Adrenal gland (tissue), 12 donors: Measurements from ENCODE around the gene DRC7. TPM values are rescaled to one million over a fixed set of nuclear protein-coding genes. Genes with fewer than 3 reads are reported as not detected.

ENCODE experiments used
- DNase-seq, 7 donors: peaks; one replicate each; pipeline ENCODE4 v3.0.0-alpha.2; 2019 to 2020
- H3K27ac ChIP-seq, 5 donors: fragments of 200-600 bp; sonication (generic) in 4 of 5; 1 replicate in 3 of 5; 2 replicates in 2 of 5; pipeline versions ENCODE4 v1.5.1 to v1.8.0; 2016 to 2020; ENCODE audit warnings: mild to moderate bottlenecking in 1 of 5
- H3K27me3 ChIP-seq: fragments of 200-600 bp; 2 replicates; pipeline ENCODE4 v1.8.0; 2021
- H3K36me3 ChIP-seq, 2 donors: fragments of 200-600 bp; replicated peaks in 1 of 2; 1 replicate in 1 of 2; 2 replicates in 1 of 2; pipeline versions ENCODE4 v1.5.1 to v1.8.0; 2018 to 2022
- H3K4me1 ChIP-seq, 2 donors: fragments of 200-600 bp; replicated peaks in 1 of 2; 1 replicate in 1 of 2; 2 replicates in 1 of 2; pipeline versions ENCODE4 v1.5.1 to v1.8.0; 2018 to 2021
- H3K4me3 ChIP-seq, 4 donors: fragments of 200-600 bp; sonication (generic) in 3 of 4; one replicate each; pipeline ENCODE4 v1.5.1; 2016 to 2018
- H3K9me3 ChIP-seq, 3 donors: fragments of 200-600 bp; sonication (generic) in 1 of 3; replicated peaks in 1 of 3; 1 replicate in 2 of 3; 2 replicates in 1 of 3; pipeline versions ENCODE4 v1.5.1 to v1.8.0; 2016 to 2021
- POLR2A ChIP-seq, 2 donors: fragments of 450-650 bp; IDR thresholded peaks; one replicate each; pipeline ENCODE4 v1.6.1; 2017; ENCODE audit warnings: antibody characterized with exemption in 2 of 2, mild to moderate bottlenecking in 2 of 2, moderate library complexity in 1 of 2
- WGBS, 4 donors: extraction: QIAGEN DNeasy Blood & Tissue Kit in 2 of 4; methylation state at CpG; one replicate each; pipeline versions ENCODE4 v1.1.5 to v1.1.7; 2013 to 2017; 5-methylcytosine and 5-hydroxymethylcytosine counted together
- intact Hi-C, 2 donors: fragments of 100-400 bp; cut with DNase I; formaldehyde crosslinking; loops; one replicate each; pipeline versions ENCODE4 v1.14.1 to v1.15.0; 2022 to 2023
- polyA plus RNA-seq, 3 donors: library from polyadenylated mRNA; stranded (reverse); fragments of 200-250 nt in 2 of 3; fragments of 350-450 nt in 1 of 3; fragmentation: Illumina TruSeq in 1 of 3; extraction: RNeasy Lipid Tissue Mini Kit (QIAGEN cat#74804) in 1 of 3; gene quantifications; one replicate each; pipeline ENCODE4 v1.2.3, GENCODE V29; 2013 to 2014
- total RNA-seq, 9 donors: library from RNA; depleted of rRNA in 4 of 9; stranded (reverse); fragments of >200 nt in 4 of 9; fragments of 120-200 nt in 1 of 9; fragmentation: NEBNext Ultra II Directional in 1 of 9; extraction: Animal tissue kit (Norgen Biotek cat#: 25700) in 1 of 9; gene quantifications; one replicate each; pipeline versions ENCODE4 v1.1.0 to v1.2.4, GENCODE V29; 2013 to 2023
- TF ChIP-seq, protein P1 (sequence below), 6 experiments: fragments of 450-650 bp in 4 of 6; fragments of 200-600 bp in 2 of 6; sonication (generic) in 1 of 6; IDR thresholded peaks; 1 replicate in 5 of 6; 2 replicates in 1 of 6; pipeline versions ENCODE4 v1.5.1 to v1.8.0; 2016 to 2021; ENCODE audit warnings: antibody characterized with exemption in 6 of 6, mild to moderate bottlenecking in 2 of 6, moderate library complexity in 1 of 6
- donor health status: healthy with polysubstance abuse.
- donor health status: Bipolar disorder and iron deficiency.
- donor health status: DM: yes; HTN: yes; CAD: no.
- donor health status: DM: no; HTN: no; CAD: no.
- donor health status: DM: no; HTN: no; CAD: no.
- donor health status: DM: yes; HTN: yes; CAD: no.

Gene DRC7
- total and polyA plus RNA-seq, 12 donors = 0.03 to 0.72 (median 0.33) TPM; not detected in 9

DNA sequence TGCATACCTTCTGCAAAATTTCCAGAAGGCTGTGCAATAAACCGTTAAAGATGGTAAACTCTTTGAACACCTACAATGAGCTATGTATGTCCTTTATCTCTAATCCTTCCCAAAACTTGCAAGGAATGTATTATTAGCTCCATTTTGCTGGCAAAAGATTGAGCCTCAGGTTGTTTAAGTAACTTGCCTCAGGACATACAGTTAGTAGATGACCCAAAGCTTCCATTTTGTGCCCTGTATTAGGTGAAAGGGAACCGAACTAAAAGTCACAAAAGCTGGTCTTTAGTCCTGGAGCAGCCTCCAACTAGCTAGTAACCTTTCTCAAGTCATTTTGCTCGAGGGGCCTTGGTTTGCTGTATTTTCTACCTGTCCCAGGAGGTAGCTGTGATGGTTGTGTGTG lies 22.2 kb upstream of the DRC7 start:
- no peak for DNase-seq
- H3K4me1 ChIP-seq = no peaks in the 10 kb centered on the region
- no peak overlapping the region for H3K27ac ChIP-seq
- H3K36me3 ChIP-seq = no peaks in the 10 kb centered on the region
- intact Hi-C loops = no loop called here
- no peaks in the 10 kb centered on the region for H3K27me3 ChIP-seq
- no peak for TF ChIP-seq POLR2A (IDR thresholded peaks at IDR 0.05)
- TF ChIP-seq, protein P1, sequence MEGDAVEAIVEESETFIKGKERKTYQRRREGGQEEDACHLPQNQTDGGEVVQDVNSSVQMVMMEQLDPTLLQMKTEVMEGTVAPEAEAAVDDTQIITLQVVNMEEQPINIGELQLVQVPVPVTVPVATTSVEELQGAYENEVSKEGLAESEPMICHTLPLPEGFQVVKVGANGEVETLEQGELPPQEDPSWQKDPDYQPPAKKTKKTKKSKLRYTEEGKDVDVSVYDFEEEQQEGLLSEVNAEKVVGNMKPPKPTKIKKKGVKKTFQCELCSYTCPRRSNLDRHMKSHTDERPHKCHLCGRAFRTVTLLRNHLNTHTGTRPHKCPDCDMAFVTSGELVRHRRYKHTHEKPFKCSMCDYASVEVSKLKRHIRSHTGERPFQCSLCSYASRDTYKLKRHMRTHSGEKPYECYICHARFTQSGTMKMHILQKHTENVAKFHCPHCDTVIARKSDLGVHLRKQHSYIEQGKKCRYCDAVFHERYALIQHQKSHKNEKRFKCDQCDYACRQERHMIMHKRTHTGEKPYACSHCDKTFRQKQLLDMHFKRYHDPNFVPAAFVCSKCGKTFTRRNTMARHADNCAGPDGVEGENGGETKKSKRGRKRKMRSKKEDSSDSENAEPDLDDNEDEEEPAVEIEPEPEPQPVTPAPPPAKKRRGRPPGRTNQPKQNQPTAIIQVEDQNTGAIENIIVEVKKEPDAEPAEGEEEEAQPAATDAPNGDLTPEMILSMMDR (IDR thresholded peaks at IDR 0.05) = no peak
- H3K4me3 ChIP-seq = no peak overlapping the region
- WGBS, 4 donors = 61 to 78% (median 64%) methylated on average over 3 of the region's 3 CpGs
- no peaks in the 10 kb centered on the region for H3K9me3 ChIP-seq

DNA sequence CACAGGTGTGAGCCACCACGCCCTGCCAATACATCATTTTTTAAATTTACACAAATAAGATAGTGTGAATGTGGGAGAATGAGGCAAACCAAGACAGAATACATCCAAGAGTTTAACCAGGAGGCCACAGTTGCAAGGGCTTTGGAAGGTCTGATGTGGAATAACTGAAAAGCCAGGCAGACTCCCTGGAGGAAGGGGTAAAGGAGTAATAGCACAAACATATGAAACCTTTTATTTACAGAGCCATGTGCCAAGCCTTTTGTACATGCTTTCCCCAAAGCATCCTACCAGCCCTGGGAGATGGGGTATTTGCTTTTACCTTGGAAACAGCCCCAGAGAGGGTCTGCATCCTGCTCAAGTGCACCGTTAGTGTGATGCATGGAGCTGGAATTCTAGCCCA lies 21.8 kb upstream of the DRC7 start:
- no peak for DNase-seq
- WGBS, 4 donors = 87 to 93% (median 88%) methylated on average over 2 of the region's 2 CpGs
- H3K4me1 ChIP-seq = no peaks in the 10 kb centered on the region
- H3K27ac ChIP-seq = no peak overlapping the region
- H3K4me3 ChIP-seq = no peak overlapping the region
- intact Hi-C loops = no loop called here
- H3K9me3 ChIP-seq = no peaks in the 10 kb centered on the region
- H3K27me3 ChIP-seq = no peaks in the 10 kb centered on the region
- no peak for TF ChIP-seq POLR2A (IDR thresholded peaks at IDR 0.05)
- TF ChIP-seq, protein P1 (IDR thresholded peaks at IDR 0.05) = no peak
- no peaks in the 10 kb centered on the region for H3K36me3 ChIP-seq

- intact Hi-C loops = no loop called here
- H3K27ac ChIP-seq = no peak overlapping the region
- no peaks in the 10 kb centered on the region for H3K36me3 ChIP-seq
- H3K9me3 ChIP-seq = no peaks in the 10 kb centered on the region
- TF ChIP-seq, protein P1 (IDR thresholded peaks at IDR 0.05) = no peak
- no peak for TF ChIP-seq POLR2A (IDR thresholded peaks at IDR 0.05)
- no peaks in the 10 kb centered on the region for H3K27me3 ChIP-seq
- no peak for DNase-seq
- H3K4me1 ChIP-seq = no peaks in the 10 kb centered on the region
- no peak overlapping the region for H3K4me3 ChIP-seq
- WGBS, 4 donors = 52 to 63% (median 57%) methylated on average over 10 to 12 of the region's 12 CpGs
Measured at GRCh38 chr16:57675741-57676551, 18.7 kb upstream of the DRC7 start.

- no peaks in the 10 kb centered on the region for H3K36me3 ChIP-seq
- DNase-seq = no peak
- intact Hi-C loops = no loop called here
- WGBS, 4 donors = 78 to 83% (median 80%) methylated on average over 4 of the region's 4 CpGs
- H3K4me1 ChIP-seq = no peaks in the 10 kb centered on the region
- no peak for TF ChIP-seq POLR2A (IDR thresholded peaks at IDR 0.05)
- TF ChIP-seq, protein P1 (IDR thresholded peaks at IDR 0.05) = no peak
- no peak overlapping the region for H3K27ac ChIP-seq
- H3K4me3 ChIP-seq = no peak overlapping the region
- H3K27me3 ChIP-seq = no peaks in the 10 kb centered on the region
- no peaks in the 10 kb centered on the region for H3K9me3 ChIP-seq
Measured at GRCh38 chr16:57676553-57677085, 18.0 kb upstream of the DRC7 start.
